B cell (primary cell): Measurements from ENCODE around the gene TUT4. TPM values are rescaled to one million over a fixed set of nuclear protein-coding genes. Genes with fewer than 3 reads are reported as not detected.

ENCODE experiments used
- ATAC-seq: fragments of 200-7000 bp; cut with Tn5 transposase; one replicate; pipeline ENCODE4 v1.10.0; 2021; ENCODE audit warnings: low read depth, mild to moderate bottlenecking, moderate number of reproducible peaks, moderate library complexity
- CTCF ChIA-PET: fragments of 350-600 bp; sonication (Branson Sonifier 250); formaldehyde crosslinking; loops from one replicate; lab custom pipeline; 2021; ENCODE audit warnings: antibody characterized with exemption, inconsistent platforms; lab: Charles Lee
- POLR2A ChIA-PET: fragments of 350-600 bp; sonication (Branson Sonifier 250); formaldehyde crosslinking; loops from one replicate; lab custom pipeline; 2021; ENCODE audit warnings: antibody characterized with exemption; lab: Charles Lee
- DNase-seq: peaks from one replicate; pipeline ENCODE4 v3.0.0; 2013
- H2AFZ ChIP-seq: 2 replicates; pipeline ENCODE4 v1.6.1; 2012; ENCODE audit warnings: mild to moderate bottlenecking, low read depth, low read length; ENCODE audit not compliant: insufficient read depth, poor library complexity, severe bottlenecking
- H3K27ac ChIP-seq, 2 donors: 1 replicate in 1 of 2; 2 replicates in 1 of 2; pipeline ENCODE4 v1.5.1; 2012 to 2013; ENCODE audit warnings: low read length in 2 of 2, mild to moderate bottlenecking in 2 of 2, moderate library complexity in 1 of 2
- H3K27me3 ChIP-seq, 4 experiments: fragments of 200-600 bp in 1 of 4; sonication (generic) in 1 of 4; replicated peaks in 1 of 4; 1 replicate in 2 of 4; 2 replicates in 2 of 4; pipeline versions ENCODE4 v1.6.1 to v1.7.0; 2013 to 2016; ENCODE audit warnings: low read length in 3 of 4, mild to moderate bottlenecking in 2 of 4, mixed read lengths in 1 of 4, moderate library complexity in 1 of 4; ENCODE audit not compliant: insufficient read depth in 4 of 4, control insufficient read depth in 3 of 4; ENCODE audit errors: control extremely low read depth in 1 of 4
- H3K36me3 ChIP-seq, 2 experiments: replicated peaks in 1 of 2; 1 replicate in 1 of 2; 2 replicates in 1 of 2; pipeline versions ENCODE4 v1.6.1 to v1.7.1; 2013; ENCODE audit warnings: low read length in 1 of 2; ENCODE audit not compliant: insufficient read depth in 2 of 2, control insufficient read depth in 1 of 2; ENCODE audit errors: control extremely low read depth in 1 of 2, extremely low read depth in 1 of 2
- H3K4me1 ChIP-seq, 2 donors: fragments of 200-600 bp in 1 of 2; sonication (generic) in 1 of 2; 1 replicate in 1 of 2; 2 replicates in 1 of 2; pipeline versions ENCODE4 v1.5.1 to v1.6.1; 2013 to 2017; ENCODE audit warnings: low read length in 2 of 2; ENCODE audit not compliant: control insufficient read depth in 2 of 2, insufficient read depth in 2 of 2
- H3K4me2 ChIP-seq: replicated peaks from 2 replicates; pipeline ENCODE3; 2012; ENCODE audit warnings: mild to moderate bottlenecking, low read depth, low read length; ENCODE audit not compliant: poor library complexity, severe bottlenecking
- H3K4me3 ChIP-seq, 5 experiments: fragments of 200-600 bp in 1 of 5; sonication (generic) in 1 of 5; 1 replicate in 3 of 5; 2 replicates in 2 of 5; pipeline versions ENCODE4 v1.5.1 to v1.7.0; 2011 to 2016; ENCODE audit warnings: low read length in 4 of 5, mild to moderate bottlenecking in 4 of 5, low read depth in 2 of 5, control low read depth in 1 of 5, moderate library complexity in 1 of 5; ENCODE audit not compliant: insufficient read depth in 1 of 5; ENCODE audit errors: control extremely low read depth in 1 of 5, extremely low read depth in 1 of 5
- H3K79me2 ChIP-seq: fragments of 200-600 bp; sonication (generic); one replicate; pipeline ENCODE4 v1.6.0; 2016; ENCODE audit warnings: low read length; ENCODE audit not compliant: control insufficient read depth, insufficient read depth
- H3K9ac ChIP-seq: fragments of 200-600 bp; sonication (generic); 2 replicates; pipeline ENCODE4 v1.6.1; 2017; ENCODE audit warnings: mild to moderate bottlenecking, low read length, moderate library complexity
- H3K9me3 ChIP-seq, 3 donors: one replicate each; pipeline versions ENCODE4 v1.6.1 to v1.7.1; 2013; ENCODE audit warnings: low read length in 2 of 3; ENCODE audit not compliant: control insufficient read depth in 2 of 3, insufficient read depth in 1 of 3; ENCODE audit errors: control extremely low read depth in 1 of 3
- H4K20me1 ChIP-seq: 2 replicates; pipeline ENCODE4 v1.6.0; 2012; ENCODE audit warnings: mild to moderate bottlenecking, low read length; ENCODE audit not compliant: insufficient read depth, control insufficient read depth, poor library complexity, severe bottlenecking
- H3K27ac Mint-ChIP-seq: one replicate; pipeline ENCODE4 v1.8.0; 2021; ENCODE audit warnings: mixed read lengths
- H3K27me3 Mint-ChIP-seq: one replicate; pipeline ENCODE4 v1.8.0; 2021; ENCODE audit warnings: mixed read lengths
- H3K4me1 Mint-ChIP-seq: one replicate; pipeline ENCODE4 v1.8.0; 2021; ENCODE audit warnings: mixed read lengths
- H3K4me3 Mint-ChIP-seq: one replicate; pipeline ENCODE4 v1.8.0; 2021; ENCODE audit warnings: mixed read lengths
- H3K9me3 Mint-ChIP-seq: one replicate; pipeline ENCODE4 v1.8.0; 2022; ENCODE audit warnings: mixed read lengths; ENCODE audit not compliant: insufficient read depth
- CTCF ChIP-seq: fragments of 200-600 bp; IDR thresholded peaks from one replicate; pipeline ENCODE4 v1.8.0; 2022; ENCODE audit warnings: antibody characterized with exemption, mild to moderate bottlenecking
- EZH2 ChIP-seq: IDR thresholded peaks from 2 replicates; pipeline ENCODE4 v1.6.1; 2012; ENCODE audit warnings: borderline replicate concordance, low read depth, mild to moderate bottlenecking, moderate library complexity, low read length; ENCODE audit not compliant: insufficient read depth, poor library complexity, severe bottlenecking
- WGBS: methylation state at CpG from one replicate; pipeline ENCODE4 v1.1.5; 2013; ENCODE audit warnings: missing lambda C conversion rate; ENCODE audit not compliant: insufficient coverage; 5-methylcytosine and 5-hydroxymethylcytosine counted together
- intact Hi-C: fragments of 100-400 bp; cut with micrococcal nuclease; formaldehyde crosslinking; loops from one replicate; pipeline ENCODE4 v1.10.0; 2022
- polyA plus RNA-seq: library from polyadenylated mRNA; depleted of rRNA; stranded (reverse); fragments of >200 nt; gene quantifications from 2 replicates; pipeline ENCODE4 v1.2.3, GENCODE V29; 2012
- total RNA-seq, 2 donors: library from RNA; stranded (reverse); fragments of 120-200 nt in 1 of 2; gene quantifications; 1 replicate in 1 of 2; 2 replicates in 1 of 2; pipeline versions ENCODE4 v1.2.3 to v1.2.4, GENCODE V29; 2013 to 2022

TUT4 gene
- total and polyA plus RNA-seq, 2 donors (not counting 1 experiment from before 2014, with no cell fraction given): 76.6 to 248 TPM

DNA sequence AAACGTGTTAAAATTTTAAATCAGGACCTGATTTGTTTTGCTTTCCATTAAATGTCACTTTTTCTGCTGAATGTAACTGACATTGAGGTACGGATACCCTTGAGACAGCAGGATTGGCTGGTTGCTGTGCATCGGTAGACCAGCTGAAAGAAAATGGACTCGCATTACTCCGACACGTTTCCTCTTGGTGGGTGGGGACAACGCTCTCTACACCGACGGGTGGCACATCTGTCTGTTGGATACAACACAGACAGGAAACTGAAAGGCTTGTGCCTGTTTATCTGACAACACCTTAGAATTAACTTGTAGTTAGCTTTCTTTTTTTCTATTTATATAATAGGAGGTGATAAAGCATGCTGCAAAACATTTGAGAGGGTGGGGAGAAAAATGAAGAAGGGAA, 129.1 kb downstream of the TUT4 start:
- H3K9me3 ChIP-seq: no peaks in the 10 kb centered on the region
- peaks cover 6 to 41% of the 10 kb centered on the region in 2 experiments for H3K36me3 ChIP-seq
- no peak overlapping the region for H3K4me2 ChIP-seq
- intact Hi-C loops: no loop called here
- Mint-ChIP-seq H3K9me3 (no peaks in the 10 kb centered on the region), H3K4me1 (peaks cover 15% of the 10 kb centered on the region), H3K4me3 (no peak overlapping the region), H3K27me3 (no peaks in the 10 kb centered on the region), H3K27ac (peak overlapping the region; percentile 28)
- H2AFZ ChIP-seq: peak overlapping the region; percentile 0
- peaks cover 0 to 11% of the 10 kb centered on the region in 2 donors for H3K4me1 ChIP-seq
- H3K79me2 ChIP-seq: no peaks in the 10 kb centered on the region
- CTCF ChIA-PET: no interaction called here
- H4K20me1 ChIP-seq: no peaks in the 10 kb centered on the region
- 44% methylated on average over 6 of the region's 9 CpGs for WGBS
- no peaks in the 10 kb centered on the region for H3K27me3 ChIP-seq
- peak overlapping the region in 1 of 2 donors; percentile 60 for H3K27ac ChIP-seq
- DNase-seq (peak; percentile 28), ATAC-seq (no peak)
- H3K4me3 ChIP-seq: no peak overlapping the region
- no peak overlapping the region for H3K9ac ChIP-seq
- POLR2A ChIA-PET: no interaction called here
- TF ChIP-seq CTCF (no peak), EZH2 (no peak)

DNA sequence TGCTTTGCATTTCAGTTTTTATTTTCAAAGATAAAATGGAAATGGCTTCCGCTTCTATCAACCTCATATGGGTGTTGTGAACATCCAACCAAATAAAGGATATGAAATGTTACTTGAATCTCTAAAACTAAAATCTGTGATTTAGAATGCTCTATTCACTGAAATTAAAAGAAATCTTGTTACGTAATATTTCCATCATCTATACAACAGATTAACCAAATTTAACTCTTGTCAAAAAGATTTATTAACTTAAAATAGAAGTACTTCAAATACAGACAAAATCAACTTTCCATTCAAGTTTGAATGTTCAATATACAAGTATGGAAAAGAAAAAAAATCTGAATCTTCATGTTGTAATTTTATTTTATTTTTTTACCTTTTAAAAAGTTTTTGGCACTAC, 129.8 kb downstream of the TUT4 start:
- no peak overlapping the region for H3K4me3 ChIP-seq
- ATAC-seq (no peak), DNase-seq (no peak)
- no peak overlapping the region for H3K27ac ChIP-seq
- peaks cover 11 to 45% of the 10 kb centered on the region in 2 experiments for H3K36me3 ChIP-seq
- no peak overlapping the region for H3K9ac ChIP-seq
- TF ChIP-seq EZH2: no peak
- no peak for TF ChIP-seq CTCF
- Mint-ChIP-seq H3K27me3 (no peaks in the 10 kb centered on the region), H3K9me3 (no peaks in the 10 kb centered on the region), H3K27ac (no peak overlapping the region), H3K4me3 (no peak overlapping the region), H3K4me1 (peaks cover 15% of the 10 kb centered on the region)
- H3K4me2 ChIP-seq: no peak overlapping the region
- no CpG with 5 or more reads among the region's 2 CpGs for WGBS
- H3K27me3 ChIP-seq: no peaks in the 10 kb centered on the region
- H3K4me1 ChIP-seq: peaks cover 0 to 11% of the 10 kb centered on the region in 2 donors
- CTCF ChIA-PET: no interaction called here
- POLR2A ChIA-PET: no interaction called here
- intact Hi-C loops: no loop called here
- H3K79me2 ChIP-seq: no peaks in the 10 kb centered on the region
- H4K20me1 ChIP-seq: no peaks in the 10 kb centered on the region
- no peak overlapping the region for H2AFZ ChIP-seq
- no peaks in the 10 kb centered on the region for H3K9me3 ChIP-seq
